ENCODE data around the gene ADAMTS2. TPM values are rescaled to one million over a fixed set of nuclear protein-coding genes. Genes with fewer than 3 reads are reported as not detected.

The ADAMTS2 gene
- total RNA-seq, 2 experiments from 2014 or later: not detected

DNA sequence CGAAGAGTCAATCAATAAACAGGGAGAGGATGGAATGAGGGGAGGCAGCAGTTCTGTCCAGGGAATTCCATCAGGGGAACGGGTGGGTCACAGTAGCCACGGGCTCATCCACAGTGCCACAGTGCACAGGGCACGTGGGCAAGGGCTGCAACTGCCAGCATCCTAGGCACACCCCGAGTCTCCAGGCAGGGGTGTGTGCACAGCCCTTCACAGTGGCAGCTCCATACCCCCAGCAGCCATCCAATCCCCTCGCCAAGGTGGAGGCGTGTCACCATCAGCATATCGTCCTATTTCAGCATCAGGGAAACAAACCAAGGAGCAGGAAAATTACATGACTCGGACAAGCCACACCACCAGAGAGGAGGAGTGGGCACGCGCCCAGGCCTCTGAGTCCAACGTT, 133.6 kb downstream of the ADAMTS2 start:
- Histone ChIP-seq H3K4me3 (ENCODE audit: low read length) (no peak overlapping the region), H3K9me3 (ENCODE audit: control insufficient read depth in 1 of 2, insufficient read depth in 1 of 2, low read length in 2 of 2) (peaks cover 0 to 3% of the 10 kb centered on the region in 2 experiments), H3K27me3 (ENCODE audit: control insufficient read depth in 1 of 2, insufficient read depth in 2 of 2, low read length in 2 of 2) (no peaks in the 10 kb centered on the region), H3K27ac (ENCODE audit: low read depth in 1 of 2, low read length in 2 of 2) (no peak overlapping the region), H3K4me1 (ENCODE audit: insufficient read depth, low read length) (no peaks in the 10 kb centered on the region), H3K36me3 (ENCODE audit: insufficient read depth, low read length) (no peaks in the 10 kb centered on the region)
- no peaks in the 10 kb centered on the region for H3K27me3 Mint-ChIP-seq
- CTCF ChIA-PET: no interaction called here
- intact Hi-C loops (cut with DNase I, micrococcal nuclease): no loop called here
- H3K9me3 Mint-ChIP-seq: no peaks in the 10 kb centered on the region
- no peaks in the 10 kb centered on the region for H3K36me3 Mint-ChIP-seq (ENCODE audit: low read depth)
- TF ChIP-seq, protein P1, sequence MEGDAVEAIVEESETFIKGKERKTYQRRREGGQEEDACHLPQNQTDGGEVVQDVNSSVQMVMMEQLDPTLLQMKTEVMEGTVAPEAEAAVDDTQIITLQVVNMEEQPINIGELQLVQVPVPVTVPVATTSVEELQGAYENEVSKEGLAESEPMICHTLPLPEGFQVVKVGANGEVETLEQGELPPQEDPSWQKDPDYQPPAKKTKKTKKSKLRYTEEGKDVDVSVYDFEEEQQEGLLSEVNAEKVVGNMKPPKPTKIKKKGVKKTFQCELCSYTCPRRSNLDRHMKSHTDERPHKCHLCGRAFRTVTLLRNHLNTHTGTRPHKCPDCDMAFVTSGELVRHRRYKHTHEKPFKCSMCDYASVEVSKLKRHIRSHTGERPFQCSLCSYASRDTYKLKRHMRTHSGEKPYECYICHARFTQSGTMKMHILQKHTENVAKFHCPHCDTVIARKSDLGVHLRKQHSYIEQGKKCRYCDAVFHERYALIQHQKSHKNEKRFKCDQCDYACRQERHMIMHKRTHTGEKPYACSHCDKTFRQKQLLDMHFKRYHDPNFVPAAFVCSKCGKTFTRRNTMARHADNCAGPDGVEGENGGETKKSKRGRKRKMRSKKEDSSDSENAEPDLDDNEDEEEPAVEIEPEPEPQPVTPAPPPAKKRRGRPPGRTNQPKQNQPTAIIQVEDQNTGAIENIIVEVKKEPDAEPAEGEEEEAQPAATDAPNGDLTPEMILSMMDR (IDR thresholded peaks at IDR 0.05): no peak
- H3K4me1 Mint-ChIP-seq (ENCODE audit: low read depth): no peaks in the 10 kb centered on the region
- H3K4me3 Mint-ChIP-seq: no peak overlapping the region
- no peak for ATAC-seq (ENCODE audit: poor library complexity)
- H3K27ac Mint-ChIP-seq: no peak overlapping the region
- POLR2A ChIA-PET: no interaction called here
- no peak for DNase-seq

DNA sequence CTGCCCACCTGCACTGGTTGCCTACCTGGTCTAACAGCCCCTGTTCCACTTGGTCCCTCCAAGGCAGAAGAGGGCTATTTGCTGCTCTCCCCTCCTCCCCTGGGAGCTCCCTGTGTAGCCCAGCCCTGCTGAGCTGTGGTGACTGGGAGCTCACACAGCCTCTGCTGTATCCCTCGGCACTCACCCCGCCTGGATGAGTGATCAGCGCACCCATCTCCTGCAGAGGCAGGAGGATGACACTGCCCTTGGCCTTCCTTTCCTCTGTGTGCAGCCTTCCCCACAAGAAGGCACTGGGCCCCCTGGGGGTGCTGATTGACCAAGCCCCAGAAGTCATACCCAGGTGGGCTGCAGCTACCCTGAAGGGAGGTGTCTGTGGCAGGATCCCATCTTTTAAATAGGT, 134.2 kb downstream of the ADAMTS2 start:
- no peak overlapping the region for H3K27ac ChIP-seq (ENCODE audit: low read depth in 1 of 2, low read length in 2 of 2)
- TF ChIP-seq, protein P1 (IDR thresholded peaks at IDR 0.05): no peak
- Mint-ChIP-seq H3K4me3 (no peak overlapping the region), H3K9me3 (no peaks in the 10 kb centered on the region), H3K4me1 (ENCODE audit: low read depth) (no peaks in the 10 kb centered on the region), H3K36me3 (ENCODE audit: low read depth) (no peaks in the 10 kb centered on the region), H3K27me3 (no peaks in the 10 kb centered on the region), H3K27ac (no peak overlapping the region)
- H3K27me3 ChIP-seq (ENCODE audit: control insufficient read depth in 1 of 2, insufficient read depth in 2 of 2, low read length in 2 of 2): no peaks in the 10 kb centered on the region
- H3K9me3 ChIP-seq (ENCODE audit: control insufficient read depth in 1 of 2, insufficient read depth in 1 of 2, low read length in 2 of 2): peaks cover 0 to 7% of the 10 kb centered on the region in 2 experiments
- intact Hi-C loops (cut with DNase I, micrococcal nuclease): no loop called here
- H3K36me3 ChIP-seq (ENCODE audit: insufficient read depth, low read length): no peaks in the 10 kb centered on the region
- no peaks in the 10 kb centered on the region for H3K4me1 ChIP-seq (ENCODE audit: insufficient read depth, low read length)
- ChIA-PET CTCF (no interaction called here), POLR2A (no interaction called here)
- H3K4me3 ChIP-seq (ENCODE audit: low read length): no peak overlapping the region
- DNase-seq (no peak), ATAC-seq (ENCODE audit: poor library complexity) (no peak)

DNA sequence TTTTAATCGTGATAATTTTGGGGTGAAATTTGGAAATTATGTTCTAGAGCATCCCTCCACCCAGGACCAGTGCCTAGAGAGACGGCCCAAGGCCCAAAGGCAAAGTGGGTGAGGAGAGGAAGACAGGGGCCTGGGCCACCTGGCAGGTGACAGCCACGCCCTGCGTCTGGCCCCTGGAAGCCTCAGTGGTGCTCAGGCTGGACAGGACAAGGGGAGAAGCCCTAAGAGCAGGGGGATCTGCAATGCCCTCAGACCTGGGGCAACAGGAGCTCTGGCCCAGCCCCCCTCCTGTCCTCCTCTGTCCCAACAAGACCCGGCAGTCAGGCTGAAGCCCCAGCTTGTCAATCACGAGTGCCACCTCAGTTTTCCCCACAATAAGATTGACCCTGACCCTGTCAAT, 134.8 kb downstream of the ADAMTS2 start:
- H3K27ac ChIP-seq (ENCODE audit: low read depth in 1 of 2, low read length in 2 of 2): no peak overlapping the region
- CTCF ChIA-PET: no interaction called here
- H3K4me3 ChIP-seq (ENCODE audit: low read length): no peak overlapping the region
- Mint-ChIP-seq H3K4me1 (ENCODE audit: low read depth) (no peaks in the 10 kb centered on the region), H3K9me3 (no peaks in the 10 kb centered on the region), H3K27ac (no peak overlapping the region), H3K27me3 (no peaks in the 10 kb centered on the region), H3K4me3 (no peak overlapping the region), H3K36me3 (ENCODE audit: low read depth) (no peaks in the 10 kb centered on the region)
- POLR2A ChIA-PET: no interaction called here
- no peak for ATAC-seq (ENCODE audit: poor library complexity)
- H3K27me3 ChIP-seq (ENCODE audit: control insufficient read depth in 1 of 2, insufficient read depth in 2 of 2, low read length in 2 of 2): no peaks in the 10 kb centered on the region
- TF ChIP-seq, protein P1 (IDR thresholded peaks at IDR 0.05): no peak
- intact Hi-C loops (cut with DNase I, micrococcal nuclease): no loop called here
- H3K4me1 ChIP-seq (ENCODE audit: insufficient read depth, low read length): no peaks in the 10 kb centered on the region
- H3K9me3 ChIP-seq (ENCODE audit: control insufficient read depth in 1 of 2, insufficient read depth in 1 of 2, low read length in 2 of 2): peaks cover 0 to 11% of the 10 kb centered on the region in 2 experiments
- H3K36me3 ChIP-seq (ENCODE audit: insufficient read depth, low read length): no peaks in the 10 kb centered on the region
- DNase-seq: no peak
